NCI-H146 treated with DMSO at 0.1 percent for 48 hours (cell line): ENCODE data around the gene PAM.

Experiments
- DNase-seq: peaks from one replicate; lab custom pipeline; 2025; ENCODE audit not compliant: unreplicated experiment; lab: John Stamatoyannopoulos, UW

The PAM gene

DNA sequence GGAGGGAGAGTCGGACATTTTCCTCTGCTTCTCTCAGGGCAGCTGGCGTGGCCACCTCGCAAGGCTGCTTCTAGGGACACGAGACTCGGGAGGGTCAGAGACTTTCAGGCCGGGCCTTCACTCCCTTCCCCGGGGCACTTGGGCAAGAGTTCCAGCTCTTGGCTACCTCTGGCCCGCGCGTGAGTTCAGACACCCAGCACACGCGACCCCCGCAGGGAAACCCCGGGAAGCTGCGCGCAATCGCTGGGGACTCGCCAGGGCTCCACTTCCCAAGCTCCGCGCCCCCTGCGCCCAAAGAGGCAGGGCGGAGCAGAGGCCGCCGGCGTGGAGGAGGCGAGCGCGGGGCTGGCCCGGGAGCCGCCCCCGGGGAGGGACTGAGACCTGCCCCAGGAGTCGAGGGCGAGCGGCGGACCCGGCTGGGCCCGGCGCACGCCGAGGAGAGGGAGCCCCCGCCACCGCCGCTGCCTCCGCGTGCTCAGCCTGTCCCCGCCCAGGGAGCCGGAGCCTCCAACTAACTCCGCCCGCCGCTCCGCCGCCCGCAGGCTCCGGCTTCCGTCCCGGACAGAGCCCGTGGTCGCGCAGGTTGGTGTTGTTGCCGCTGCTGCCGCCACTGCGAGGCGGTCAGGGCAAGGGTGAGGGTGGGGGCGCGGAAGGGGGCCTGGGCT lies at the start of gene PAM:
Gene PAM (plus strand): TSS at position 539 of the 665 bp plus-strand sequence. CDS start 110,891 bp downstream, outside the sequence.
- DNase-seq = peak; percentile 54

DNA sequence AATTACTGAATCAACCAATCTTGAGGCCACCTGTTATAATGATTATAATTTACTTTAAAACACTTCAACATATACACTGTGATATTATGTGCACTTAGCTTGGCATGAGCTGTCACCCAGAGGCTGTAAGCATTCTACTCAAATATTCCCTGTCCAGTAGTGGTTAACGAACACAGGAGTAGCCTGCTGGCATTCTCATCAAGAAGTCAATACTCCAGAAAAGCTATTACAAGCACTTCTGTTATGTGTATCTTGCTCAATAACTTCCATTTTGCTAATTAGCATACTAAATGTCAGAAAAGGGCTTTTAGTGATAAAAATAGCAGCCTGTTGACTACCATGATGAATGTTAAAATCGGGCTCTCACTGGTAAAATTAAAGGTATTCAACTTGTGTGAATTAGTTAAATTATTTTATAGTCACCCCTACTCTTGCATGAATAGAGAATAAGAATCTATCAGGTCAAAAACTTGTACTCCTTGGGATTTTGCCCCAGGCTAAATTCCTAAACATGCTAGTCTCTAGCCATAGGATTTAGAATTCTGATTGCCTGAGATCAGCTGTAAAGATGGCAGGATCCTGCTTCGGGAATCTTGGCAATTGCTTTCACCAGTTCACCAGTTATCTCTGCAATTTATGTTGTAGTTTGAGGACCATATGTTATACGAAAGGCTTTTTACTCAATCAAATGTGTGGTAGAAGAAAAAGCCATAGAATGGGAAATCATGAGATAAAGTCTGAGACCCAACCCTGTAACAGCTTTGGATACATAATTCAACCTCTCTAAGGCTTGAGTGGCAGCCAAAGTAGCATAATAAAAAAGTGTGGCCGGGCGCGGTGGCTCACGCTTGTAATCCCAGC lies 43.4 kb upstream of the PAM start:
- DNase-seq = no peak

DNA sequence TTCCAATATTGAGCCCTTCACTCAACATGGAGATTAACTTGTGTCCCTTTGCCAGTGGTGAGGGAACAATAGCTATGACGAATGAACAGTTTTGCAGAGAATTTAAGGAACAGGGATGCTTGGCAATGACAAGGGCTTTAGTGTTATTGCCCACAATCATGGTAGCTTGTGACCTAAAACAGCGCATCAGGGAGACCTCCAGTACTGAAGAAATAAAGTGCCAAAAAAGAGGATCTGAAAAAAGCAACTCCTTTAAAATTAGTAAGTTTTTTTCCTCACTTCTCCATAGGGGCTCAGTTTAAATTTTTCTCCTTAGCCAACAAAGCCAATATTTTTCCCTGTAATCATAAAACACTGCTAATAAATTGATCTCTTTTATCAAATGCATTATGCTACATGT lies 41.8 kb upstream of the PAM start:
- DNase-seq = no peak

DNA sequence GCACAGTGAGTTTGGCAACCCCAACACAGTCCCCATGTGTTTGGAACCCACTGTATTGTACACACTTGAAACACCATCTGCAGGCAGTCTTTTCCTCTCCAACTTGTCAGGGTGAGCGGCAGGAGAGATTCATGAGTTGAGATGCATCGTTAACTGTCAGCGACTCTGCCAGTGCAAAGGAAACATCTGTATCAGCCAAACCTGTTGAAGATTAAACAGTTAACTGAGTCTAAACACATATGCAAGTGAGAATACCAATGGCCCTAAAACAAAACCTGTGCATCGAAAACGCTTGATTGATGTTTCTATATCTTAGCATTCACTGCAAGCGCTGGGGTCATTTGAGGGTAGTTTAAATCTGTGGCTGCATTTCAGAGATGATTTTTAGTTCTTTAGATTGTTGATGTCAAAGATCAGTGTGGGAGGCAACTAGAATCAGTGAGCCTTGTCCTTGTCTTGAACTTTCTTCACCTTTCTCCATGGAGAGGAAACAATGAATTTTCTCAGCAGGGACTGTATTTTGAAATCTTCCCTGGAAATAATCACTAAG lies 41.3 kb upstream of the PAM start:
- no peak for DNase-seq

DNA sequence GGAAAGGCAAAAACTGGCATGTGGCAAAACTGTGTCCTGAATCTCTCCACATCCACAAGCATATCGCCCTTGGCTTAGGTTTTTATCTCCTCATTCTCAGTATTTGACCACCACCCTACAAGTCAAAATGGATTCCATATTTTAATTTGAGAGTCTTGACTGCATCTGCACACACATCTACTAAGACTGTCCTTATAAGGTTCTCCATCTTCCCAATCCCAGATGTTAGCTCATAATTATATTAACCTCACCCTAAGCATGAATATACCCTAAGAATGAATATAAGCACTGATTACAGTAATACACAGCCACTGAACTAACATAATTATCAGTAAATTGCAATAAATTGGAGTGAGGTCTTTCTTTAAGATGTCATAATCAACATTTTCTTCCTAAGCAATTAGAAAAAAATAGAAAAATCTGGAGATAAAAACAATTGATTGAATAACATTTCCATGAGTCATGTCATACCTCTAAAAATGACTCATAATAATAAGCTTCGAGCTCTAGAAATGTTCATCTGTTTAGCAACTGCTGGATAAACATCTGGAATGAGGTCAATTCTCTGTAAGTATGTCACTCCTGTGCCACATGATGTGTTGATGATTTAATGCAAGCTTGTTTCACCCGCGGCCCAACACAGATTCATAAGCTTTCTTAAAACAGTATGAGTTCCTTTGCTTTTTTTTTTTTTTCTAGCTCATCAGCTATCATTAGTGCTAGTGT lies 39.9 kb upstream of the PAM start:
- no peak for DNase-seq

DNA sequence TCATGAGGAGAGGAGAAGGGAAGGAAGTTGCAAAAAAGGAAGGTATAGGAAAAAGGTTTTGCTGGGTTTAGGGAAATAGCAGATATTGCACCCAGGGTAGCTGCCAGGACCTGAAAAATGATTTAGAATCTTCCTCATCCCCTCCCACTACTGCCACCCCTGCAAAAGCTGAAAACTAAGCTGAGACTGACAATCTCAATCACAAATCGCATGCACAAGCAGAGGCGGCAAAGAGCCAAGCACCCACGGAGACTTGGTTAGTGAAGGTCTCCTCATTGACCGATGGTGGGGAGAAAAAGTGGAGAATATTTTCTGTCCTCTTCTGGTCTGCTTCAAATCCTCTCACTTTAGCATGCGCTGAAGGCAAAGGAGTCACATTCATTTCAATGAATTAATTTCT lies 39.1 kb upstream of the PAM start:
- DNase-seq = no peak

GRCh38 chr5:102718819-102719218 lies 36.3 kb upstream of the PAM start:
- DNase-seq = no peak

- no peak for DNase-seq
Measured at GRCh38 chr5:102719886-102720285, 35.2 kb upstream of the PAM start.

DNA sequence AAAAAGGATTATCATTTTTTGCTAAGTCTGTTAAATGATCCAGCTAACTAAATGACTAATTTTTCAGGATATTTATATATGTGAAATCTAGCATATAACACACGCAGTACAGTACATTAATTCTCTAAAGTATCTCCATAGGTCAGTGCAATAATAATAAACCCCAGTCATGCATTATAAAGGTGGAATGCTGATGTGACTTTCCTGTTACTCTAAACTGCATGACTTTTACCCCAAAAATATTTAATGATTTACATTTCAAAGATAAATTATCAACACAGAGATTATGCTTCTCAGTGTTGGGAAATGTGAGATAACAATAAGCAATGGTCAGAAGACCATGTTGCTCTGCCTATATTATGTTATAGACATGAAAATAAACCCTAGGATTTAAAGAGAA lies 34.1 kb upstream of the PAM start:
- DNase-seq = no peak

DNA sequence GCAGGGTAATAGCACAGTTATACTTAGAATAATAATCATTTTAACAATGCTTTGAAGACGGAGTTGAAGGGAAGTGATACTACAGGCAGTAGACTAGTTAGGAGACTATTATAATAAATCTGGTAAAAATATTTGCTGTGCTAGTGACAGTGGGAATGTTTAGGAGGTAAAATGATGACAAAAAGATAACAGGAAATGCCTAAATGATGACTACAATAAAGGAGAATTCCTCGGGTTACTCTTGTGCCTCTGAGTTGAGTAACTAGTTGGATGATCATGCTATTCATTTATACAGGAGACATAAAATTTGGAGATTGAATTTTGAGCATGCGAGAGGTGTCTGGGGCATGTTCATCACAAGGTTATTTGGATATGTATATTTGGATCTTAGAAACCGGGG lies 32.2 kb upstream of the PAM start:
- DNase-seq = no peak

DNA sequence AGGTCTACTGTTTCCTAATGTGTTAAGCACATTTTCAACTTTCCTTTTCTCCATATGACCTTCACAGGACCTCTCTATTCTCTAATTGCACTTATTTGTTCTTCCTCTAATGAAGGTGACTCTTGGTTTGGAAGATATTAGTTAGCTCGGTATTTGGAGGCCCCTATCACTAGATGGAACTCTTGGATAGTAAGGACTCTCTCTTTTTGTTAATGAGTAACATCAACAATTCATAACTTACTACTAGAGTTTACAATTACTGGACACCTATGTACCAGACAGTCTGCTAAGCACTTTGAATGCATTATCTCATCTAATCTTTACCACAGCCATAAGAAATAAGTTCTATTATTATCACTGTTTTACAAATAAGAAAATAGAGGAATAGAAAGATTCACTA lies 23.4 kb upstream of the PAM start:
- no peak for DNase-seq

DNA sequence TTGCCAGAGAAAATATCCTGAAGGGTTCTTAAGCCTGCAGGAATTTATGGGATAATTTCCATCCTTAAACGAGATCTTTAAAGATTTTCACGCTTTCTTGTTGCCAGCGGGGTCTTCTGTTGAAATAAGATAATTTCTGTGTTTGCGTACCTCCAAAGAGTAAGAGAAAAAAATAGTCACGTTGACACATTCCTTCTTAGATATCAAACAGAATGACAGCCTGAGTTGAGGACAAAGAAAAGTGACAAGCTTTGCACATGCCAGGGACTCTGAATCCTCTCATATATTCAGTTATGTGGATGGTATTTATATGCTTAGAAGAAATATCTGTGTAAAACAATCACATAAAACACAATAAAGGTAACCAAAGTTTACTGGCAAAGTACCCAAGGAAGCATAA lies 21.6 kb upstream of the PAM start:
- no peak for DNase-seq

GRCh38 chr5:102737161-102737560 lies 17.9 kb upstream of the PAM start:
- no peak for DNase-seq

DNA sequence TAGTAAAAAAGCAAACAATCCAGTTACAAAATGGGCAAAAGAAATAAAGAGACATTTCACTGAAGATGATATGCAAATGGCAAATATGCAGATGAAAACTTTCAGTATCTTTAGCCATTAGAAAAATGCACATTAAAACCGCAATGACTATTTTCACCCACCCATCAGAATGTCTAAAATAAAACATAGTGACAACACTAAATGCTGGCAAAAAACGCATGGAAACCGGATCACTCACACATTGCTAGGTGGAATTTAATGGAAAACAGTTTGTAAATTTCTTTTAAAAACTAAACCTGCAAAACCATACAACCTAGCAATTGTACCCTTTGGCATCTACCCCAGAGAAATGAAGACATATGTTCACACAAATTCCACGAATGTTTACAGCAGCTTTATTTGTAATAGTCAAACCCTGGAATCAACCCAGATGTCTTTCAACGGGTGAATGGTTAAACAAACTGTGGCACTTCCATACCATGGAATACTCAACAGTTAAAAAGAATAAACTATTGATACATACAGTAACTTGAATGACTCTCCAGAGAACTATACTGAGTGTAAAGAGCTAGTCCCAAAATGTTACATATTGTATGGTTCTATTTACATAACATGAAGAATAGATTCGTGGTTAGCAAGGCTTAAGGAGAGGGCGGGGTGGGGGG lies 17.2 kb upstream of the PAM start:
- DNase-seq = no peak

- no peak for DNase-seq
Measured at GRCh38 chr5:102740515-102740914, 14.6 kb upstream of the PAM start.

GRCh38 chr5:102742215-102742614 lies 12.9 kb upstream of the PAM start:
- no peak for DNase-seq

DNA sequence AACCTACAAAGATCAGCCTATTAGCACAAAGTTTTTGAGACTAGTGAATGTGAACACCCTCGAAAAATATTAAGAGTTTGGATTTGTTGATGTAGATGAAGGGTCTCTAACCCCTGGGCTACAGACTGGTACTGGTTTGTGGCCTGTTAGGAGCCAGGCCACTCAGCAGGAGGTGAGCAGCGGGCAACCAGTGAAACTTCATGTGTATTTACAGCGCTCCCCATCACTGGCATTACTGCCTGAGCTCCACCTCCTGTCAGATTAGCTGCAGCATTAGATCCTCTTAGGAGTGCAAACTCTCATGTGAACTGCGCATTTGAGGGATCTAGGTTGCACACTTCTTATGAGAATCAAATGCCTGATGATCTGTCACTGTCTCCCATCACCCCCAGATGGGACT lies 11.2 kb upstream of the PAM start:
- no peak for DNase-seq

- peak; percentile 10 for DNase-seq
Measured at GRCh38 chr5:102747386-102748166, 7.5 kb upstream of the PAM start.

- peak; percentile 65 for DNase-seq
Measured at GRCh38 chr5:102749416-102750030, 5.6 kb upstream of the PAM start.
